K562 (cell line): ENCODE data around the gene BANP. TPM values are rescaled to one million over a fixed set of nuclear protein-coding genes. Genes with fewer than 3 reads are reported as not detected.

ENCODE experiments used
- ATAC-seq: fragments of 200-7000 bp; cut with Tn5 transposase; 3 replicates; pipeline ENCODE4 v1.9.1; 2020; ENCODE audit warnings: moderate library complexity
- BruUV-seq: library from RNA; stranded (reverse); fragments of 400-500 nt; replicated peaks from 2 replicates; lab custom pipeline; 2021; lab: Mats Ljungman, UMichigan
- CTCF ChIA-PET: fragments of 300-600 bp; formaldehyde crosslinking; extraction: SDS; loops from one replicate; lab custom pipeline; 2021; ENCODE audit warnings: low intra/inter-chr PET ratio; lab: Yijun Ruan, JAX
- POLR2A ChIA-PET: fragments of 300-600, 350-650 bp; sonication (Branson Sonifier 250); formaldehyde crosslinking; extraction: SDS; loops from one replicate; lab custom pipeline; 2021; ENCODE audit warnings: antibody characterized with exemption, inconsistent platforms; lab: Yijun Ruan, JAX
- DNase-seq, 4 experiments: peaks; one replicate each; pipeline versions ENCODE4 v3.0.0 to v3.0.0-alpha.2; 2011 to 2018; ENCODE audit warnings: low spot score in 3 of 4, mixed read lengths in 3 of 4; ENCODE audit errors: extremely low read depth in 1 of 4
- FAIRE-seq: peaks from 2 replicates; lab custom pipeline; 2011; peaks lifted over from hg19 to GRCh38; lab: Jason Lieb, UNC
- H2AFZ ChIP-seq: 2 replicates; pipeline ENCODE4 v1.6.0; 2011; ENCODE audit warnings: low read depth, low read length, control low read depth, inconsistent platforms
- H3K27ac ChIP-seq: fragments of 200-600 bp; 3 replicates; pipeline ENCODE4 v1.8.0; 2011; ENCODE audit warnings: low read depth, mild to moderate bottlenecking, control low read depth, inconsistent platforms, low read length, moderate library complexity, mixed read lengths; ENCODE audit errors: extremely low read depth
- H3K27me3 ChIP-seq, 2 experiments: fragments of 300-600 bp in 1 of 2; 2 replicates in 1 of 2; 3 replicates in 1 of 2; pipeline versions ENCODE4 v1.6.0 to v1.8.0; 2011; ENCODE audit warnings: inconsistent platforms in 2 of 2, low read length in 2 of 2, mild to moderate bottlenecking in 1 of 2, mixed read lengths in 1 of 2, moderate library complexity in 1 of 2; ENCODE audit not compliant: control insufficient read depth in 2 of 2, insufficient read depth in 2 of 2
- H3K36me3 ChIP-seq: fragments of 300-600 bp; 3 replicates; pipeline ENCODE4 v1.8.0; 2011; ENCODE audit warnings: mild to moderate bottlenecking, low read length, inconsistent platforms; ENCODE audit not compliant: control insufficient read depth, insufficient read depth
- H3K4me1 ChIP-seq, 2 experiments: fragments of 200-600 bp in 1 of 2; replicated peaks in 1 of 2; 2 replicates in 1 of 2; 3 replicates in 1 of 2; pipeline versions ENCODE4 v1.5.1 to v1.8.0; 2011; ENCODE audit warnings: inconsistent platforms in 2 of 2, low read length in 2 of 2, mild to moderate bottlenecking in 1 of 2, mixed read lengths in 1 of 2, moderate library complexity in 1 of 2; ENCODE audit not compliant: control insufficient read depth in 2 of 2, insufficient read depth in 2 of 2
- H3K4me2 ChIP-seq: 2 replicates; pipeline ENCODE4 v1.6.1; 2011; ENCODE audit warnings: low read length, control low read depth, inconsistent platforms, mixed read lengths; ENCODE audit not compliant: insufficient read depth
- H3K4me3 ChIP-seq: fragments of 200-600 bp; sonication (generic), shearing (Covaris generic); 2 replicates; pipeline ENCODE4 v1.5.1; 2016; ENCODE audit warnings: control low read depth, inconsistent platforms
- H3K79me2 ChIP-seq: fragments of 200-600 bp; 3 replicates; pipeline ENCODE4 v1.8.0; 2011; ENCODE audit warnings: low read length, inconsistent platforms; ENCODE audit not compliant: control insufficient read depth, insufficient read depth
- H3K9ac ChIP-seq, 2 experiments: 2 replicates each; pipeline versions ENCODE4 v1.6.0 to v1.6.1; 2011; ENCODE audit warnings: low read depth in 2 of 2, low read length in 2 of 2, control low read depth in 1 of 2, inconsistent platforms in 1 of 2, mild to moderate bottlenecking in 1 of 2, mixed read lengths in 1 of 2; ENCODE audit not compliant: insufficient read depth in 1 of 2
- H3K9me1 ChIP-seq: one replicate; pipeline ENCODE4 v1.6.0; 2011; ENCODE audit warnings: inconsistent platforms, mild to moderate bottlenecking, low read length, moderate library complexity; ENCODE audit not compliant: control insufficient read depth, insufficient read depth
- H3K9me3 ChIP-seq: replicated peaks from 2 replicates; pipeline ENCODE4 v1.5.1; 2011; ENCODE audit warnings: low read depth, low read length, inconsistent platforms; ENCODE audit not compliant: control insufficient read depth, insufficient read depth
- H4K20me1 ChIP-seq: replicated peaks from 2 replicates; pipeline ENCODE4 v1.6.1; 2011; ENCODE audit warnings: low read length, inconsistent platforms, mixed read lengths; ENCODE audit not compliant: control insufficient read depth, insufficient read depth
- CBX8 ChIP-seq: fragments of 200-600 bp; sonication (generic); IDR thresholded peaks from 2 replicates; pipeline ENCODE4 v1.6.1; 2012; ENCODE audit warnings: borderline replicate concordance, mixed run types, low read depth, mild to moderate bottlenecking, moderate library complexity, mixed read lengths, low read length, control low read depth, inconsistent platforms; ENCODE audit not compliant: poor library complexity, severe bottlenecking; ENCODE audit errors: extremely low read depth
- ESRRB ChIP-seq: fragments of 250-450 bp; sonication (Bioruptor Pico); IDR thresholded peaks from 2 replicates; pipeline ENCODE4 v1.5.0; 2020; ENCODE audit warnings: mild to moderate bottlenecking, moderate library complexity, borderline replicate concordance
- NBN ChIP-seq: fragments of 450-650 bp; IDR thresholded peaks from 2 replicates; pipeline ENCODE4 v1.6.1; 2016; ENCODE audit warnings: low read depth, mild to moderate bottlenecking
- SMAD1 ChIP-seq: fragments of 150-350 bp; IDR thresholded peaks from 2 replicates; pipeline ENCODE4 v1.6.1; 2014; ENCODE audit warnings: low read length, low read depth; ENCODE audit not compliant: partially characterized antibody
- ZBTB2 ChIP-seq: fragments of 450-650 bp; IDR thresholded peaks from 2 replicates; pipeline ENCODE4 v1.6.1; 2016; ENCODE audit warnings: antibody characterized with exemption
- ZNF184 ChIP-seq: sonication (generic); formaldehyde crosslinking; IDR thresholded peaks from 2 replicates; pipeline ENCODE4 v1.5.0; 2020; ENCODE audit warnings: missing genetic modification reagents
- ZNF431 ChIP-seq: sonication (generic); formaldehyde crosslinking; IDR thresholded peaks from 2 replicates; pipeline ENCODE4 v1.8.0; 2022; ENCODE audit warnings: mild to moderate bottlenecking, missing genetic modification reagents
- ZNF511 ChIP-seq: sonication (generic); formaldehyde crosslinking; IDR thresholded peaks from 2 replicates; pipeline ENCODE4 v1.8.0; 2022; ENCODE audit warnings: mild to moderate bottlenecking, missing genetic modification reagents
- ZNF740 ChIP-seq, 3 experiments: fragments of 200-800 bp in 1 of 3; sonication (Bioruptor generic) in 1 of 3; sonication (generic) in 1 of 3; formaldehyde crosslinking in 1 of 3; IDR thresholded peaks; 2 replicates each; pipeline versions ENCODE4 v1.6.1 to v1.8.0; 2016 to 2022; ENCODE audit warnings: mild to moderate bottlenecking in 2 of 3, missing compliant biosample characterization in 2 of 3, missing genetic modification characterization in 2 of 3, missing genetic modification reagents in 1 of 3
- WGBS: fragments of 100-300 bp; shearing (Covaris generic); methylation state at CpG from one replicate; pipeline ENCODE4 v1.1.6; 2016; ENCODE audit warnings: low coverage, mixed read lengths; ENCODE audit not compliant: insufficient coverage; ENCODE audit errors: missing lambda C conversion rate; 5-methylcytosine and 5-hydroxymethylcytosine counted together
- in situ Hi-C: fragments of 300-500 bp; cut with MboI; formaldehyde crosslinking; loops from 4 replicates; pipeline ENCODE4 v1.15.0; 2018; ENCODE audit warnings: inconsistent platforms, mixed read lengths
- intact Hi-C: fragments of 100-400 bp; cut with micrococcal nuclease; formaldehyde crosslinking; loops from 2 replicates; pipeline ENCODE4 v1.14.2; 2022
- polyA plus RNA-seq, 8 experiments: library from polyadenylated mRNA; depleted of rRNA in 4 of 8; stranded (reverse) in 5 of 8; unstranded in 3 of 8; fragments of >200 nt; fragmentation: Nextera tagmentation in 2 of 8; fragmentation: Illumina TruSeq in 1 of 8; extraction: Ambion mirVana in 2 of 8; extraction: Trizol in 1 of 8; gene quantifications; 2 replicates each; pipeline versions ENCODE4 v1.2.1 to v1.2.3, GENCODE V29; 2011 to 2014; ENCODE audit warnings: inconsistent platforms in 1 of 8, missing spikeins in 1 of 8
- total RNA-seq, 7 experiments: library from RNA; depleted of rRNA in 6 of 7; stranded (reverse); fragments of >200 nt in 6 of 7; fragmentation: Illumina TruSeq in 2 of 7; extraction: Trizol in 2 of 7; gene quantifications; 2 replicates each; pipeline versions ENCODE4 v1.2.1 to v1.2.3, GENCODE V29; 2011 to 2021; ENCODE audit warnings: low replicate concordance in 1 of 7

Gene BANP
- total and polyA plus RNA-seq, 9 of the 15 experiments (the other 6 are each of a cell fraction or from before 2014, with no cell fraction given) = 4.6 to 22.1 (median 15.6) TPM

- Histone ChIP-seq H3K27ac (no peak overlapping the region), H3K4me3 (no peak overlapping the region)
- FAIRE-seq (no peak), DNase-seq (no peak)
- WGBS = 87% methylated on average over 13 of the region's 17 CpGs
- in situ Hi-C loops (no loop called here), intact Hi-C loops (no loop called here)
- TF ChIP-seq ZNF740 (CRISPR knock-in tag; IDR thresholded peaks at IDR 0.05) = no peak
- no peak for TF ChIP-seq ZNF740 (tag; IDR thresholded peaks at IDR 0.05)
- no peak for TF ChIP-seq NBN
- TF ChIP-seq CBX8 = no peak
- TF ChIP-seq ZNF184 = no peak
- TF ChIP-seq SMAD1 = no peak
- TF ChIP-seq ESRRB (CRISPR knock-in tag) = no peak
- no peak for TF ChIP-seq ZNF511 (CRISPR knock-in tag)
- no peak for TF ChIP-seq ZBTB2
- no peak for TF ChIP-seq ZNF431
- TF ChIP-seq, all 486 proteins: peak for 0
- no peaks in the 10 kb centered on the region for H3K36me3 ChIP-seq
- POLR2A ChIA-PET = no interaction called here
- no peaks in the 10 kb centered on the region for H3K9me1 ChIP-seq
- BruUV-seq = no TSS peak
- no peaks in the 10 kb centered on the region for H3K4me1 ChIP-seq
- no peaks in the 10 kb centered on the region for H3K9me3 ChIP-seq
- H2AFZ ChIP-seq = no peak overlapping the region
- H3K79me2 ChIP-seq = no peaks in the 10 kb centered on the region
- no peak overlapping the region for H3K4me2 ChIP-seq
- no peaks in the 10 kb centered on the region for H4K20me1 ChIP-seq
- no peaks in the 10 kb centered on the region for H3K27me3 ChIP-seq
- ATAC-seq = no peak
- CTCF ChIA-PET = no interaction called here
- no peak overlapping the region for H3K9ac ChIP-seq
Measured at GRCh38 chr16:88078111-88078775, 127.0 kb downstream of the BANP start.
